GM19043 (cell line): Measurements from ENCODE around the gene NQO2.
"Not testable (repeated sequence)": the region's sequence is repeated elsewhere in the genome, so short reads cannot be mapped to it uniquely, and the experiment has no call there.

ENCODE experiments used
- ATAC-seq: cut with Tn5 transposase; IDR thresholded peaks from one replicate; pipeline ENCODE4 v1.9.1; 2021; ENCODE audit warnings: low read depth; ENCODE audit not compliant: unreplicated experiment

NQO2 gene

DNA sequence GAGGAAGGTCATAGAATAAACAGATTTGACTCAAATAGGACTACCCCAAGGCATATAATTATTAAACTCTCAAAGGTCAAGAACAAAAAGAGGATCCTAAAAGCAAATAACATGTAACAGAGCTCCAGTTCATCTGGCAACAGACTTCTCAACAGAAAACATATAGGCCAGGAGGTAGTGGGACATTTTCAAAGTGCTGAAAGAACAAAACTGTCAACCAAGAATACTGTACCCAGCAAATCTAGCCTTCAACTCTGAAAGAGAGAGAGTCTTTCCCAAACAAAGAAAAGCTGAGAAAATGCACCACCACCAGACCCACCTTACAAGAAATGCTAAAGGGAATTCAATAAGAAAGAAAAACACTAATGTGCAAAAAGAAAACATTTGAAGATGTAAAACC, 11.9 kb downstream of the NQO2 start:
- no peak for ATAC-seq

DNA sequence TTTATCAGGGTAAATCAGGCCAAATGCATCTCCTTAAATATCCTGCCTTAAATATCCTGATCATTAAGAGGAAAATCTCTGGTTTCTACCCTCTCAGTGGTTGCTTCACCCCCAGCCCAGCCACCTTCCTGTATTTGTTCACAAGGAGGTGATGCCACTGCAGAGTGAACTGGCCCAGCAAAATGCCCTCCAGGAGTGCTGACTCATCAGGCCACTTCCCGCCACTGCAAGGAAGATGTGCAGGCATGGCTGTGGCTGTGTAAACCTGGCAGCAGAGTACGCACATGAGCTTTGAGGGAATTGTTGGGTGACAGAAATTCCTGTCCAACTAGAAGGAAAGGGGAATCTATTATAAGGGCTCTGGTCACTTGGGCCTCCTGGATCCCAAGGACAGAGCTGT, 13.8 kb downstream of the NQO2 start:
- no peak for ATAC-seq

- no peak for ATAC-seq
Measured at GRCh38 chr6:3013901-3014674, 14.4 kb downstream of the NQO2 start.

GRCh38 chr6:3014675-3015066, 15.0 kb downstream of the NQO2 start:
- no peak for ATAC-seq

GRCh38 chr6:3015144-3015543, 15.4 kb downstream of the NQO2 start:
- ATAC-seq, result no peak

DNA sequence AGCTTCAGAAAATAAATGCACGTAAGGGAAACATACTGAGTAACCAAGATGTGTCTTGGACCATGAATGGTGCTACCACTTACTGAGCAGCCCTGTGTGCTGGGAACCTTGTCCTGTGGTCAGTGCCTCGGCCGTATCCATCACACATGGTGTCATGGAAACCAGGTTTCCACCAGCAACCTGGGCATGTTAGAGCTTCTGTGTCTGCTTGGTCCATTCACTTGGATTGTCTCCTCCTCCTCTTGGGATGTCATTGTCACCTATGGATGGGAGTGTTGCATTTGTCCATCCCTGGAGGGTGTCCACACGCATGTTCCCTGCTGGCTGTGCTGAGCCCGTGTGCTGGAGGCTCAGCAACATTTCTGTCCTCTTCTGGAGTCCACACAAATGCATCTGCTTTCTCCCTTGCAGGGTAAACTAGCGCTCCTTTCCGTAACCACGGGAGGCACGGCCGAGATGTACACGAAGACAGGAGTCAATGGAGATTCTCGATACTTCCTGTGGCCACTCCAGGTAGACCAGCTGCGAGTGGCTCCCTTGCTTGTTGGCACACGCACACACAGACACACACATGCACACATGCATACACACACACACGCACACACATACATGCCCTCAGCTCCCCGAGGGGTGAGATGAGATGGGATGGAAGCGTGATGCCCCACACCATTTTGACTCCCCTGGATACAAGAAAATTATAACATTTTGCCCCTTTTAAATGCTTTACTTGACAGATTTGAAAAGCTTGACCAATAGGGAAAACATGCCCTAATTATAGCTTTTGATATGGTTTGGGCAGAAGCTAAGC, 17.0 kb downstream of the NQO2 start:
- no peak for ATAC-seq

- no peak for ATAC-seq
Measured at GRCh38 chr6:3017304-3017703, 17.6 kb downstream of the NQO2 start.

DNA sequence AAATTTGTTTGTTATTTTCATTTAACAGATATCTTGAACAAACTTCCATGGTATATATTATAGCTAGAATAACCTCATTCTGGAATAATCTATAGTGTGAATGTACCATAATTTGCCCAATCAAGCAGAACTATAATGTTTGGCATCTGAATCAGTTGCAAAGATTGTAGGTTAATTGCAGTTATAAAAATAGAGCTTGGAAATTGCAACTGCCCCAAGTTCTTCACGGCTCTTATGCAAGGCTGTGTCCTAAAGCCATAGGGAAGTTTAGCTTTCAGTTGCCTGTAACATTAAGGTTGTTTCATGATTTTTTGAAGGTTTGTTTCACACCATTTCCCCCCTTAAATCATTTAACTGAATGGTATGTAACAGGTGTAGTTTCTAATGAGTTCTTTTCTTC, 19.4 kb downstream of the NQO2 start:
- no peak for ATAC-seq

DNA sequence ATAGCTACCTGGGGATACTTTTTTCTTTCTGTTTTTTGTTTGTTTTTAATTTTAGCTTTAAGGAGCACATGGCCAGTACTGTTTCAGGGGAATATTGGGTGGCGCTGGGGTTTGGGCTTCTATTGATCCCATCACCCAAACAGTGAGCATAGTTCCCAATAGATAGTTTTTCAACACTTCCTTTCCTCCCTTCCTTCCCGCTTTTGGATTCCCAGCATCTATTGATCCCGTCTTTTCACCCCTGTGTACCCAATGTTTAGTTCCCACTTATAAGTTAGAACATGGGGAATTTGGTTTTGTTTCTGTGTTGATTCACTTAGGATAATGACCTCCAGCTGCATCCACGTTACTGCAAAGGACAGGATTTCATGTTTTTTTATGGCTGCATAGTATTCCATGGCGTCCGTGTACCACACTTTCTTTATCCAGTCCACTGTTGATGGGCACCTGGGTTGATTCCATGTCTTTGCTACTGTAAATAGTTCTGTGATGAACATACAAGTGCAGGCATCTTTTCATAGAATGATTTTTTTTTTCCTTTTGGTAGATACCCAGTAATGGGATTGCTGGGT, 20.1 kb downstream of the NQO2 start:
- no peak for ATAC-seq

DNA sequence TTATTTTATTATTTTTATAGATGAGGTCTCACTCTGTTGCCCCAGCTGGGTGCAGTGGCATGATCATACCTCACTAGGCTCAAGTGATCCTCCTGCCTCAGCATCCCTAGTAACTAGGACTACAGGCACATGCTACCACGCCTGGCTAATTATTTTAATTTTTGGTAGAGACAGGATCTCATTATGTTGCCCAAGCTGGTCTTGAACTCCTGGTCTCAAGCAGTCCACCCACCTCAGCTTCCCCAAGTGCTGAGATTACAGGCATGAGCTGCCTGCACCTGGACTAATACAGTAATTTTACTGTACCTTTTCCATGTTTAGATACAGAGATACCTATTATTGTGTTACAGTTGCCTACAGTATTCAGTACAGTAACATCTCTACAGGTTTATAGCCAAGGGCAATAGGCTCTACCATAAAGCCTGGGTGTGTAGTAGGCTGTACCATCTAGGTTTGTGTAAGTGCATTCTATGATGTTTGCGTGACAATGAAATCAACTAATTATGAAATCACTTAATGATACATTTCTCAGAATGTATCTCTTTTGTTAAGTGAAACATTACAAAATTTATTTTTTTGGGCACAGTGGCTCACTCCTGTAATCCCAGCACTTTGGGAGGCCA, 21.4 kb downstream of the NQO2 start:
- ATAC-seq, result not testable (repeated sequence)

GRCh38 chr6:3022765-3023662, 23.3 kb downstream of the NQO2 start:
- ATAC-seq, result peak; percentile 2

DNA sequence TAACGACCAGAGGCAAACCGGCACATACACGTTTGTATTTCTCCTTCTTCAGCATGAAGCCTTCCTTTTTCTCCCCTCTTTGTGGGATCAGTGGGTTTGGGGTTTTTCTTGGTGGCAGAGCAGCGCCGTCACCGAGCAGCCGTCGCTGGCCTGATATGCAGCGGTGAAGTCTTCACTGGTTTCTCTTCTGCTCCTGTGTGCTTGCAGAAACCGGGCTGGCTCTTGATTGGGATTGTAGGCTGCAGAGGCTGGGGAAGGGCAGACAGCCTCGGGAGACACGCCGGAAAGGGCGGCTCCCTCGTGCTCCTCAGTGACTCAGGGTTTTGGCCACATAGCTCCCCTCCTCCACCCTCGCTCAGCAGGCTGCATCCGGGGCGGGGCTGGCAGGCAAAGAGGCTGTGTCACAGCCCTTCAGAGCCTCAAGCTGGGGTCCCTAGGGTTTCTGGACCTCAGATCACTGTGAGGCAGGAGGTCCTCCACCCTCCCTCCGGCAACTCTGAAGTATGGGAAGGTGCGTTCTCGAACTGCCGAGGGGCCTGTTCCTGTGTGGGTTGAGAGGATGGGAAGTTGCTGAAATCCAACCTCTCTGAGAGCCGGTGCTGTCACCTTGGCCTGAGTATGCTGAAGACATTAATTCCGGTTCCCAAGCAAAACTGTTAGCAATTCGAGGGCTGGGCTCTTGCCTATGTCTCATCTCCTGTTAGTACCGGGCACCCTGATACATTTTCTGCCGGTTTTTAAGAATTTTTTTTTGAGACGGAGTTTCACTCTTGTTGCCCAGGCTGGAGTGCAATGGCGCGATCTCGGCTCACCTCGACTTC, 24.2 kb downstream of the NQO2 start:
- ATAC-seq, result peak; percentile 72

DNA sequence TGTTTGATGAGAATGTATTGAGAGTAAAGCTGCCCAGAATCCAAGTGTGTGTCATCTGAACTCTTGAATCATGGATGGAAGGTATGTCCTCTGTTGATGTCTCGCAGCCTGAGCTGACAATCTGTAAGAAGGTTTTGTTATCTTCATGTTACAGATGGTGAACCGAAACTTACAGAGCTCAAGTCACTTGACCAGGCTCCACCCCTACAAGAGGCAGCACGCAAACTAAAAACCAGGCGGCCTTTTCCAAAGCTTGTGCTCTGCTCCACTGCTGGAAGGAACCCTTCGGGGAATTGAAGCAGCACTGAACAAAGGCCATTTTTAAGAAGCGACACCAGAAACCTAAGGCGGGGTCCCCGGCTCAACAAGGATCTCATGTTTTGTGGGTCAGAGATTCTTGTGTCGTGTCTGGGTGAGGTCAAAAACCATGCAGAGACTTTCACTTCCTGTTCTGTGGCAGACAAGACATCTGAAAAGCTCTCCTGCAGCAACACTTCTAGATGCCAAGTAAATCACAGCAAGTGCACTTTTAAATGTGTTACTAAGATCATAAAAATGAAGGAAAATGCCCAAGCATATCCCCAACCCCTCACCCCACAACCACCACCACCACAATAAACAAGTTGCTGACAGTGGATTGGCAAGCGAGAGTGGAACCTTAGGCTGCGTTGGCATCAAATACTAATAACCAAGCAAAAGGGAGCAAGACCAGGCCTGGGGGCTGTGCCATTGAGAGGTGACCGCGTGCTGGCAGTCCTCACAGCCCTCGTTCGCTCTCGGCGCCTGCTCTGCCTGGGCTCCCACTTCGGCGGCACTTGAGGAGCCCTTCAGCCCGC, 27.3 kb downstream of the NQO2 start:
- ATAC-seq, result peak; percentile 59

- not testable (repeated sequence) for ATAC-seq
Measured at GRCh38 chr6:3028156-3028555, 28.5 kb downstream of the NQO2 start.

DNA sequence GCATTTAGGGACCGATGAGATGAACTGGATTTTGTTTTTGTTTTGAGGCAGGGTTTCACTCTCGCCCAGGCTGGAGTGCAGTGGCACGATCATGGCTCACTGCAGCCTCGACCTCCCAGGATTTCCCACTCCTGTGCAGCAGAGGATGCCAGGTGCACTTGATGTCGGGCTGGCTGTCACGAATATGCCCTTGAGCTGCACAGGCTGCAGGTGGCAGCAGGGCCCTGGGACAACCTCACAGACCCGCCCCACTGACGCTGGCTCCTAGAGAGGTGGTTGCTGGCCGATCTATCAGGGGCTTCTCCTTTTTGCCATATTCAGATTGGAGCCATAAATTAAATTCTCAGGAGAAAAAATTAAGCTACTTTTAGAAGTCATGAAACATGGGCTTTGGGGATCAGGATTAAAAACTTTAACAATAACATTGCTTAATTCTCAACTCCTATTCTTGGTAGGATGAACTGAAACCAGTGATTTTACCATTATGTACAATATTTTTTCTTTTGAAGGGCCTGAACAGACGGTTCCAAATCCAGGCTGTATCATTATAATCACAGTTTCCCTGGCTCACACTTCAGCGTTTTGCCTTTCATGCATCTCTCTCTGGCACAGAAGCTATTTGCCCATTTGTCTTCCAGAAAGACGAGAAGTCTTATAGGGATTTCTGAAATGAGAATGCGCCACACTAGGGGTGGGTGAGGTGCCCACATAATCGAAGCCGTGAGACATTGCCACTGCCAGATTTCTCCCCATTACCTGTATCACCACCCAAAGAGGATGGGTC, 32.4 kb downstream of the NQO2 start:
- ATAC-seq, result no peak

- ATAC-seq, result no peak
Measured at GRCh38 chr6:3032986-3033385, 33.3 kb downstream of the NQO2 start.

DNA sequence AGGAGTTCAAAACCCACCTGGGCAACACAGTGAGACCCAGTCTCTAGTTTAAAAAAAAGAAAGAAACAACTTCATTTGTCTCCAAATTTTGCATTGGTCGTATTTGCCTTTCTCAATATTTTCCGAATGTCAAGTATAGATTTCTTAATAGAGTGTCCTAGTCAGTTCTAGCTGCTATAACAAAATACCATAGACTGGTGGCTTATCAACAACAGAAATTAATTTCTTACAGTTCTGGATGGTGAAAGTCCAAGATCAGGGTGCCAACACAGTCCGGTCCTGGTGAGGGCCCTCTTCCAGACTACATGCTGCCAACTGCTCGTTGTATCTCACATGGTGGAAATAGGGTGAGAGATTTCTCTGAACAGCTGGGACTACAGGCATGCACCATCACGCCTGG, 34.0 kb downstream of the NQO2 start:
- ATAC-seq, result no peak

- ATAC-seq, result no peak
Measured at GRCh38 chr6:3035397-3035796, 35.7 kb downstream of the NQO2 start.
